ENCODE results near the gene FTL. TPM values are rescaled to one million over a fixed set of nuclear protein-coding genes. Genes with fewer than 3 reads are reported as not detected.
A peak's percentile ranks its signal among the peaks of the same experiment; 100 is the strongest.
"Not testable (repeated sequence)": the region's sequence is repeated elsewhere in the genome, so short reads cannot be mapped to it uniquely, and the experiment has no call there.

Gene FTL
- 100 to 1,000 TPM; 520 to 975 (median 659) TPM for polyA plus RNA-seq (ENCODE audit: insufficient read length in 10 of 10)
- long read RNA-seq, donor 1, transcript FTL-201 (4 exons, 878 nt): major isoform, 548 of 666 reads
- long read RNA-seq, donor 1, partial matches to known transcripts: 71 of 666 reads
- long read RNA-seq, donor 1, other reads (novel, unspliced or antisense): 47 of 666 reads
- long read RNA-seq, donor 2, transcript FTL-201 (4 exons, 878 nt): major isoform, 418 of 507 reads
- long read RNA-seq, donor 2, partial matches to known transcripts: 40 of 507 reads
- long read RNA-seq, donor 2, other reads (novel, unspliced or antisense): 49 of 507 reads
- long read RNA-seq, donor 3, partial matches to known transcripts: 0 of 1 reads
- long read RNA-seq, donor 3, other reads (novel, unspliced or antisense): 0 of 1 reads
- long read RNA-seq, donor 4, transcript FTL-201 (4 exons, 878 nt): major isoform, 357 of 463 reads
- long read RNA-seq, donor 4, partial matches to known transcripts: 46 of 463 reads
- long read RNA-seq, donor 4, other reads (novel, unspliced or antisense): 60 of 463 reads
- long read RNA-seq, donor 5, transcript FTL-201 (4 exons, 878 nt): major isoform, 844 of 1,112 reads
- long read RNA-seq, donor 5, partial matches to known transcripts: 245 of 1,112 reads
- long read RNA-seq, donor 5, other reads (novel, unspliced or antisense): 23 of 1,112 reads
- long read RNA-seq, donor 6, transcript FTL-201 (4 exons, 878 nt): major isoform, 594 of 718 reads
- long read RNA-seq, donor 6, partial matches to known transcripts: 56 of 718 reads
- long read RNA-seq, donor 6, other reads (novel, unspliced or antisense): 68 of 718 reads
- long read RNA-seq, donor 7, transcript FTL-201 (4 exons, 878 nt): major isoform, 448 of 507 reads
- long read RNA-seq, donor 7, partial matches to known transcripts: 21 of 507 reads
- long read RNA-seq, donor 7, other reads (novel, unspliced or antisense): 38 of 507 reads
- long read RNA-seq, donor 8, transcript FTL-201 (4 exons, 878 nt): major isoform, 530 of 641 reads
- long read RNA-seq, donor 8, partial matches to known transcripts: 65 of 641 reads
- long read RNA-seq, donor 8, other reads (novel, unspliced or antisense): 46 of 641 reads
- long read RNA-seq, donor 9, transcript FTL-201 (4 exons, 878 nt): major isoform, 106 of 137 reads
- long read RNA-seq, donor 9, partial matches to known transcripts: 20 of 137 reads
- long read RNA-seq, donor 9, other reads (novel, unspliced or antisense): 11 of 137 reads

DNA sequence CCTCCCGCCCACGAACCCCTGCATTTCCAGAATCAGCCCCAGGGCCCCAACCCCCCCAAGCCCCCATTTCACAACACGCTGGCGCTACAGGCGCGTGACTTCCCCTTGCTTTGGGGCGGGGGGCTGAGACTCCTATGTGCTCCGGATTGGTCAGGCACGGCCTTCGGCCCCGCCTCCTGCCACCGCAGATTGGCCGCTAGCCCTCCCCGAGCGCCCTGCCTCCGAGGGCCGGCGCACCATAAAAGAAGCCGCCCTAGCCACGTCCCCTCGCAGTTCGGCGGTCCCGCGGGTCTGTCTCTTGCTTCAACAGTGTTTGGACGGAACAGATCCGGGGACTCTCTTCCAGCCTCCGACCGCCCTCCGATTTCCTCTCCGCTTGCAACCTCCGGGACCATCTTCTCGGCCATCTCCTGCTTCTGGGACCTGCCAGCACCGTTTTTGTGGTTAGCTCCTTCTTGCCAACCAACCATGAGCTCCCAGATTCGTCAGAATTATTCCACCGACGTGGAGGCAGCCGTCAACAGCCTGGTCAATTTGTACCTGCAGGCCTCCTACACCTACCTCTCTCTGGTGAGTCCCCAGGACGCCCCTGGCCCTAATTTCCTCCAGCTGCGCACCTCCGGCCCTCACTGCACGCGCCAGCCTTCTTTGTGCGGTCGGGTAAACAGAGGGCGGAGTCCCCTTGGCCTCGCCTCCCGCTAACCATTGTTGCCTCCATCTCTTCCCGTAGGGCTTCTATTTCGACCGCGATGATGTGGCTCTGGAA is at the start of gene FTL:
FTL (plus strand) TSS at position 270 of the 766 bp plus-strand sequence; CDS start at position 469, 199 bp downstream.
- peak; percentile 97 to 98 (median 97) for DNase-seq

GRCh38 chr19:48915757-48916156 is 49.4 kb upstream of the FTL start:
- no peak for DNase-seq

- no peak for DNase-seq
Measured at GRCh38 chr19:48918071-48918470, 47.0 kb upstream of the FTL start.

DNA sequence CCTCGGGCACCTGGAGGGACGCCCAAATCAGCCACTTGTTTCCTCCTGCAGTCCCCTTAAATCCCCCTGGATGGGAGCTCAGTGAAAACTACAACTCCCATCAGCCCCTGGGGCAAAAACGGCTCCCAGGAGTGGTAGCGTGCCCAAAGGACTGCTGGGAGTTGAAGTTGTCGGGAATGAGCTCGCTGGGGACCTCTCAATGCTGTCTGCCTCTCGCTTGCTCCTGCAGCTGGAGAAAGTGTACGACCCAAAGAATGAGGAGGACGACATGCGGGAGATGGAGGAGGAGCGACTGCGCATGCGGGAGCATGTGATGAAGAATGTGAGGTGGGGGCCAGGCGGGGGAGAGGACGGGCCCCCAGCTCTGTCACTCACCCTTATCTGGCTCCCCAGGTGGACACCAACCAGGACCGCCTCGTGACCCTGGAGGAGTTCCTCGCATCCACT is 46.3 kb upstream of the FTL start:
- DNase-seq: no peak

DNA sequence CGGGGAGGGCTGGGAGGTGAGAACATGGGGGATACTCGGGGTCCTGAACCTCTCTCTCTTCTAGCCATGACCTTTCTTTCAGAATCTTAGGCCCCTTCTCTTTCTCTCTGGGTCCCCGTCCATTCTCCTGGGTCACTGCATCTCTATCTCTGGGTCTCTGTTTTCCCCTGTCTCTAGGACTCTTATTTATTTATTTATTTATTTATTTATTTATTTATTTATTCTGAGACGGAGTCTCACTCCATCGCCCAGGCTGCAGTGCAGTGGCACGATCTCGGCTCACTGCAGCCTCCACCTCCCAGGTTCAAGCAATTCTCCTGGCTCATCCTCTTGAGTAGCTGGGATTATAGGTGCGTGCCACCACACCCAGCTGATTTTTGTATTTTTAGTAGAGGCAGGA is 45.8 kb upstream of the FTL start:
- not testable (repeated sequence) for DNase-seq

DNA sequence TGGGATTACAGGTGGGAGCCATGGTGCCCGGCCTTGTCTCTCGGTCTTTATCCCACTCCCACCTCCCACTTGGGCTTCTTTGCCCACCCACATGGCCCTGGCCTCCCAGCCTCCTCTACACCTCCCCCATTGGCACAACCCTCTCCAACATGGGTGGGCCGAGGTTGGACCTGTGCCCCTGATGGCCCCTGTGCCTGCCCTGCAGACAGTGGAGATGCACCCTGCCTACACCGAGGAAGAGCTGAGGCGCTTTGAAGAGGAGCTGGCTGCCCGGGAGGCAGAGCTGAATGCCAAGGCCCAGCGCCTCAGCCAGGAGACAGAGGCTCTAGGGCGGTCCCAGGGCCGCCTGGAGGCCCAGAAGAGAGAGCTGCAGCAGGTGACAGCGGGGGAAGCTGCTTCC is 44.2 kb upstream of the FTL start:
- no peak for DNase-seq

DNA sequence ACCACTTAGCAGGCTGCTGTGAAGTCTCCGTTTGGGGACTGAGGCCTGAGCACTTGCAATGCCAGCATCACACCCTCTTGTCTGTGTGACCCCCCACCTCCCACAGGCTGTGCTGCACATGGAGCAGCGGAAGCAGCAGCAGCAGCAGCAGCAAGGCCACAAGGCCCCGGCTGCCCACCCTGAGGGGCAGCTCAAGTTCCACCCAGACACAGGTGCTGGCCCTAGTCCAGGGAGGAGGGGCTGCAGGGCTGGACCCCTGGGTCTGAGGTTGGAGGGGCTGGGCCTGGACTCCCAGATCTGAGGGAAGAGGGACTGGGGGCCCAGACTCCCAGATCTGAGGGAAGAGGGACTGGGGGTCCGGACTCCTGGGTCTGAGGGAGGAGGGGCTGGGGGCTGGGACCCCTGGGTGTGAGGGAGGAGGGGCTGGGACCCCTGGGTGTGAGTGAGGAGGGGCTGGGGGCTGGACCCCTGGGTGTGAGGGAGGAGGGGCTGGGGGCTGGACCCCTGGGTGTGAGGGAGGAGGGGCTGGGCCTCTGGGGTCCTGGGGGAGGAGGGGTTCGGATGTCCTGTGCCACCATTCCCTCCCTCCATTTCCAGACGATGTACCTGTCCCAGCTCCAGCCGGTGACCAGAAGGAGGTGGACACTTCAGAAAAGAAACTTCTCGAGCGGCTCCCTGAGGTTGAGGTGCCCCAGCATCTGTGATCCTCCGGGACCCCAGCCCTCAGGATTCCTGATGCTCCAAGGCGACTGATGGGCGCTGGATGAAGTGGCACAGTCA is 43.2 kb upstream of the FTL start:
- no peak for DNase-seq

GRCh38 chr19:48922548-48923490 is 42.3 kb upstream of the FTL start:
- no peak for DNase-seq

- peak in 1 of 3 donors; percentile 29 for DNase-seq
Measured at GRCh38 chr19:48925240-48925843, 39.8 kb upstream of the FTL start.

DNA sequence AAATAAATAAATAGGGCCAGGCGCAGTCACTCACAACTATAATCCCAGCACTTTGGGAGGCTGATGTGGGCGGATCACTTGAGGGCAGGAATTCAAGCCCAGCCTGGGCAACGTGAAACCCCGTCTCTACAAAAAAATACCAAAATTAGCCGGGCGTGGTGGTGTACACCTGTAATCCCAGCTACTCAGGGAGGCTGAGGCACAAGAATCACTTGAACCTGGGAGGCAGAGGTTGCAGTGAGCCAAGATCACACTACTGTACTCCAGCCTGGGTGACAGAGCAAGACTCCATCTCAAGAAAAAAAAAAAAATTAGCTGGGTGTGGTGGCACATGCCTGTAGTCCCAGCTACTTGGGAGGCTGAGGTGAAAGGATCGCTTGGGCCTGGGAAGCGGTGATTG is 39.2 kb upstream of the FTL start:
- DNase-seq: not testable (repeated sequence)

GRCh38 chr19:48926909-48927308 is 38.2 kb upstream of the FTL start:
- peak in 2 of 3 donors; percentile 49 to 84 for DNase-seq

GRCh38 chr19:48927692-48928091 is 37.4 kb upstream of the FTL start:
- not testable (repeated sequence) for DNase-seq

GRCh38 chr19:48928164-48929025 is 36.7 kb upstream of the FTL start:
- no peak for DNase-seq

GRCh38 chr19:48933382-48933932 is 31.7 kb upstream of the FTL start, which contains the start of gene DHDH:
Gene DHDH, plus strand, starts transcription at chr19:48933699. Its CDS starts 23 bp downstream, at chr19:48933722.
- peak in 2 of 3 donors; percentile 60 to 84 for DNase-seq

GRCh38 chr19:48934837-48935236 is 30.3 kb upstream of the FTL start:
- no peak for DNase-seq

DNA sequence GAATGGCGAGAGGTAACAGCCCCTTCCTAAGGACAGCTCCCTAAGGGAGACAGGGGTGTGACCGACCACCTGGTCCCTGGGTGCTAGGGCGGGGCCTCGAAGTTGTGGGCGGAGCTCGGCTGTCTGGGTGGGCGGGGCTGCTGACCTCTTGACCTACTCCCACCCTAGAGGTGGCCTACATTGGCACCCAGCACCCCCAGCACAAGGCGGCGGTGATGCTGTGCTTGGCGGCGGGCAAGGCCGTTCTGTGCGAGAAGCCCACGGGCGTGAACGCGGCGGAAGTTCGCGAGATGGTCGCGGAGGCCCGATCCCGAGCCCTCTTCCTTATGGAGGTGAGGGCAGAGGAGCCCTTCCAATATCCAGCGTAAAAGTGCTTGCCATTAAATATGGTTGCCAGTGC is 29.2 kb upstream of the FTL start:
- no peak for DNase-seq

- no peak for DNase-seq
Measured at GRCh38 chr19:48938256-48938655, 26.9 kb upstream of the FTL start.
